SK-N-SH treated with all-trans-retinoic acid at 6 μM for 48 hours (cell line): ENCODE measurements around the gene CSNK1D.

Experiments used
- ATAC-seq: fragments of 200-7000 bp; cut with Tn5 transposase; 3 replicates; pipeline ENCODE4 v1.9.1; 2020; ENCODE audit warnings: mild to moderate bottlenecking, moderate library complexity
- ARNTL ChIP-seq: fragments of 450-650 bp; formaldehyde crosslinking; IDR thresholded peaks from 2 replicates; pipeline ENCODE4 v1.5.0; 2020; ENCODE audit warnings: low read depth, mild to moderate bottlenecking, moderate library complexity, borderline replicate concordance
- BACH2 ChIP-seq: fragments of 250-450 bp; sonication (Bioruptor Pico); IDR thresholded peaks from 2 replicates; pipeline ENCODE4 v1.9.0; 2021; ENCODE audit warnings: mild to moderate bottlenecking, borderline replicate concordance
- CSDC2 ChIP-seq: fragments of 250-450 bp; sonication (Bioruptor Pico); IDR thresholded peaks from 2 replicates; pipeline ENCODE4 v1.5.0; 2020; ENCODE audit warnings: mild to moderate bottlenecking, moderate library complexity
- CSRNP3 ChIP-seq: fragments of 250-450 bp; sonication (Bioruptor Pico); IDR thresholded peaks from 2 replicates; pipeline ENCODE4 v1.5.1; 2021; ENCODE audit warnings: mild to moderate bottlenecking, moderate library complexity
- ESRRG ChIP-seq: fragments of 250-450 bp; sonication (Bioruptor Pico); IDR thresholded peaks from 2 replicates; pipeline ENCODE4 v1.6.1; 2021; ENCODE audit warnings: mild to moderate bottlenecking
- GLIS3 ChIP-seq: fragments of 250-450 bp; sonication (Bioruptor Pico); IDR thresholded peaks from 2 replicates; pipeline ENCODE4 v1.5.0; 2020; ENCODE audit warnings: mild to moderate bottlenecking, moderate library complexity
- ISL1 ChIP-seq: fragments of 250-450 bp; sonication (Bioruptor Pico); IDR thresholded peaks from 2 replicates; pipeline ENCODE4 v2.1.2; 2022; ENCODE audit warnings: mild to moderate bottlenecking, moderate library complexity
- PATZ1 ChIP-seq: fragments of 250-450 bp; sonication (Bioruptor Pico); IDR thresholded peaks from 2 replicates; pipeline ENCODE4 v1.8.0; 2020; ENCODE audit warnings: mild to moderate bottlenecking, moderate library complexity, borderline replicate concordance
- POU6F1 ChIP-seq: fragments of 250-450 bp; sonication (Bioruptor Pico); IDR thresholded peaks from 2 replicates; pipeline ENCODE4 v1.8.0; 2021; ENCODE audit warnings: low read depth, mild to moderate bottlenecking, moderate library complexity, borderline replicate concordance
- SNAI2 ChIP-seq: fragments of 250-450 bp; sonication (Bioruptor Pico); IDR thresholded peaks from 2 replicates; pipeline ENCODE4 v1.5.0; 2020; ENCODE audit warnings: mild to moderate bottlenecking, moderate library complexity
- TCF4 ChIP-seq: fragments of 250-450 bp; sonication (Bioruptor Pico); IDR thresholded peaks from 2 replicates; pipeline ENCODE4 v1.8.0; 2021; ENCODE audit warnings: mild to moderate bottlenecking, moderate library complexity, borderline replicate concordance
- TSHZ2 ChIP-seq: fragments of 250-450 bp; sonication (Bioruptor Pico); IDR thresholded peaks from 2 replicates; pipeline ENCODE4 v1.5.0; 2020; ENCODE audit warnings: mild to moderate bottlenecking, moderate library complexity
- ZC3H10 ChIP-seq: fragments of 250-450 bp; sonication (Bioruptor Pico); IDR thresholded peaks from 2 replicates; pipeline ENCODE4 v1.5.1; 2021; ENCODE audit warnings: mild to moderate bottlenecking, moderate library complexity
- ZFP3 ChIP-seq: fragments of 250-450 bp; sonication (Bioruptor Pico); IDR thresholded peaks from 2 replicates; pipeline ENCODE4 v1.5.0; 2020; ENCODE audit warnings: mild to moderate bottlenecking, moderate library complexity
- ZFP30 ChIP-seq: fragments of 450-650 bp; formaldehyde crosslinking; IDR thresholded peaks from 2 replicates; pipeline ENCODE4 v1.5.0; 2022; ENCODE audit warnings: mild to moderate bottlenecking, moderate library complexity
- ZNF565 ChIP-seq: fragments of 450-650 bp; formaldehyde crosslinking; conservative IDR thresholded peaks from 2 replicates; pipeline ENCODE4 v1.5.0; 2020; ENCODE audit warnings: low read depth, mild to moderate bottlenecking, moderate library complexity
- ZNF70 ChIP-seq: fragments of 450-650 bp; formaldehyde crosslinking; IDR thresholded peaks from 2 replicates; pipeline ENCODE4 v1.5.0; 2020; ENCODE audit warnings: mild to moderate bottlenecking, moderate library complexity
- ZNF8 ChIP-seq: fragments of 450-650 bp; formaldehyde crosslinking; IDR thresholded peaks from 2 replicates; pipeline ENCODE4 v1.5.0; 2020; ENCODE audit warnings: mild to moderate bottlenecking, moderate library complexity
- TF ChIP-seq, protein P1 (sequence below): fragments of 250-450 bp; sonication (Bioruptor Pico); IDR thresholded peaks from 2 replicates; pipeline ENCODE4 v1.5.1; 2020; ENCODE audit warnings: low read depth, mild to moderate bottlenecking, moderate library complexity

CSNK1D gene

GRCh38 chr17:82222816-82223215 is 50.7 kb downstream of the CSNK1D start:
- no peak for ATAC-seq
- TF ChIP-seq ISL1 (CRISPR knock-in tag) = no peak
- TF ChIP-seq CSDC2 (CRISPR knock-in tag) = no peak
- no peak for TF ChIP-seq ARNTL
- no peak for TF ChIP-seq ZNF565
- TF ChIP-seq ZNF8 = no peak

- TF ChIP-seq ZNF8 (no peak), CSDC2 (CRISPR knock-in tag) (no peak), ARNTL (no peak), ZFP3 (CRISPR knock-in tag) (no peak), PATZ1 (CRISPR knock-in tag) (no peak), BACH2 (no peak), ZC3H10 (no peak), ZNF70 (CRISPR knock-in tag) (no peak), GLIS3 (CRISPR knock-in tag) (no peak), TCF4 (no peak), SNAI2 (CRISPR knock-in tag) (no peak)
- TF ChIP-seq, protein P1, sequence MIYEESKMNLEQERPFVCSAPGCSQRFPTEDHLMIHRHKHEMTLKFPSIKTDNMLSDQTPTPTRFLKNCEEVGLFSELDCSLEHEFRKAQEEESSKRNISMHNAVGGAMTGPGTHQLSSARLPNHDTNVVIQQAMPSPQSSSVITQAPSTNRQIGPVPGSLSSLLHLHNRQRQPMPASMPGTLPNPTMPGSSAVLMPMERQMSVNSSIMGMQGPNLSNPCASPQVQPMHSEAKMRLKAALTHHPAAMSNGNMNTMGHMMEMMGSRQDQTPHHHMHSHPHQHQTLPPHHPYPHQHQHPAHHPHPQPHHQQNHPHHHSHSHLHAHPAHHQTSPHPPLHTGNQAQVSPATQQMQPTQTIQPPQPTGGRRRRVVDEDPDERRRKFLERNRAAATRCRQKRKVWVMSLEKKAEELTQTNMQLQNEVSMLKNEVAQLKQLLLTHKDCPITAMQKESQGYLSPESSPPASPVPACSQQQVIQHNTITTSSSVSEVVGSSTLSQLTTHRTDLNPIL = no peak
- no peak for ATAC-seq
Observed at GRCh38 chr17:82221341-82221902, 52.1 kb downstream of the CSNK1D start.

DNA sequence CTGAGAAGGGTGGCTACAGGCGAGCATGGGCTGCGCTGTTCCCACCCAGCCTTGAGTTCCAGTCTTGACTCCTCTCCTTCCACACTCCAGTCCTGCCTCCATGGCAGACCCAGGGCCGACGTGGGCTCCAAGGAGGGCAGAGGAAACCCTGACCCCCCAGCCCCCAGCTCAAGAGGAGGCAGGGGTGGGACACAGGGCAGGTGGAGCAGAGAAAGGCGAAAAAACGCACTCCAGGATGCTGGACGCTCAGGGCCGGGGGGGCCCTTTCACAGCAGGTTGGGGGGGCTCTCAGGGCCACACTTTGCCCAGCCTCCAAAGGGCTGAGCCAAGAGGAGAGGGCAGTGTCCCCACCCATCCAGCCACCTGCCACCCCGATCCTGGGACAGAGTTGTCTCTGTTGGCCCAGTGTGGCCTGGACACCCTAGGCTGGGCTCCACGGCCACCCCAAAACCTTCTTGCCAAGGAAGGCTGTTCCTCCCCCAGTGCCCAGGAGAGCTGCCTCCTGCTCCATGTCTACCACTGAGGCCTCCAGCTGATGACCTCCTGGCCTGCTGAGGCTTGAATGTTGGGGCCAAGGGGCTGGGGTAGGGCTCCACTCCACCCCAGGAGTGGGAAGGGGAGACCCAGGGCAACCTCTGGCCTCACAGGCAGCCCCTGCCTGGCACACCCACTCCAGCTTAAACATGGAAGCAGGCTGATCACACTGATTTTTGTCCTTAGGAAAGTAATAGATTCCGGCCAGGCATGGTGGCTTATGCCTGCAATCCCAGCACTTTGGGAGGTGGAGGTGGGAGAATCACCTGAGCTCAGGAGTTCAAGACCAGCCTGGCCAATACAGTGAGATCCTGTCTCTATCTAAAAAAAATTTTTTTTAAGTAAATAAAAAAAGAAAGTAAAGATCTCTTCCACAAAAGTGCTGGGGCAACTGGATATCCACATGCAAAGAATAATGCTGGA is 53.5 kb downstream of the CSNK1D start:
- TF ChIP-seq TSHZ2 (CRISPR knock-in tag) = no peak
- no peak for TF ChIP-seq BACH2
- TF ChIP-seq ESRRG = no peak
- no peak for TF ChIP-seq SNAI2 (CRISPR knock-in tag)
- TF ChIP-seq CSDC2 (CRISPR knock-in tag) = no peak
- no peak for TF ChIP-seq ARNTL
- no peak for TF ChIP-seq ISL1 (CRISPR knock-in tag)
- TF ChIP-seq CSRNP3 = no peak
- TF ChIP-seq ZFP30 (CRISPR knock-in tag) = no peak
- no peak for TF ChIP-seq ZNF565
- no peak for TF ChIP-seq POU6F1
- no peak for TF ChIP-seq ZFP3 (CRISPR knock-in tag)
- no peak for TF ChIP-seq PATZ1 (CRISPR knock-in tag)
- no peak for TF ChIP-seq GLIS3 (CRISPR knock-in tag)
- no peak for ATAC-seq
